Measurements from ENCODE around the gene PITPNM2. TPM values are rescaled to one million over a fixed set of nuclear protein-coding genes. Genes with fewer than 3 reads are reported as not detected.

Gene PITPNM2
- total and polyA plus RNA-seq, 2 of the 8 experiments (the other 6 are each of a cell fraction or from before 2014, with no cell fraction given): 0.59 to 3.4 TPM

- H3K4me1 ChIP-seq (replicated peaks in 1 of 4; ENCODE audit: control insufficient read depth in 3 of 4, insufficient read depth in 4 of 4, low read length in 3 of 4): peaks cover 4 to 19% (median 9%) of the 10 kb centered on the region in 4 experiments; a peak in 5 of 7 replicates
- 91% methylated on average over 13 of the region's 13 CpGs; no CpG with 5 or more reads in 1 of the 2 experiments for WGBS, 2 experiments (ENCODE audit: extremely low coverage in 1 of 2, insufficient coverage in 1 of 2, insufficient read length in 1 of 2, insufficient replicate concordance in 2 of 2, low coverage in 1 of 2, low lambda C conversion rate in 2 of 2, missing lambda C conversion rate in 1 of 2)
- H4K20me1 ChIP-seq (replicated peaks in 1 of 2; ENCODE audit: control insufficient read depth in 1 of 2, insufficient read depth in 2 of 2, low read length in 2 of 2): no peaks in the 10 kb centered on the region
- FAIRE-seq (no peak), DNase-seq (ENCODE audit: low read depth in 1 of 2, low spot score in 2 of 2) (no peak)
- CTCF ChIA-PET (ENCODE audit: partially characterized antibody): interaction anchor here (0.6 to 1.8 kb wide), 6 partner anchors 20 to 130 kb away, joined by 3 to 5 read pairs (median 4); no protein-coding TSS in a partner anchor
- H3K56ac ChIP-seq (replicated peaks; ENCODE audit: insufficient read length, low read depth, low read length): no peak overlapping the region
- no peak overlapping the region for H3K4me3 ChIP-seq (ENCODE audit: extremely low read depth in 1 of 4, insufficient read depth in 2 of 4, low read depth in 3 of 4, low read length in 4 of 4)
- no peaks in the 10 kb centered on the region for H3K23me2 ChIP-seq (ENCODE audit: low read depth, low read length)
- H4K91ac ChIP-seq (replicated peaks; ENCODE audit: insufficient read length, low read length): no peak overlapping the region
- H3K36me3 ChIP-seq (ENCODE audit: control insufficient read depth in 2 of 4, insufficient read depth in 4 of 4, low read length in 3 of 4): no peaks in the 10 kb centered on the region
- no peak overlapping the region for H4K8ac ChIP-seq (ENCODE audit: extremely low read depth, insufficient read depth, low read length)
- H3K18ac ChIP-seq (ENCODE audit: extremely low read depth, low read length): peak overlapping the region; percentile 38; the same call in 1 of the 2 replicates
- no peak overlapping the region for H3K27ac ChIP-seq (ENCODE audit: low read depth, low read length)
- H2BK5ac ChIP-seq (ENCODE audit: low read depth, low read length): peak overlapping the region; percentile 88; the same call in 1 of the 2 replicates
- POLR2A ChIA-PET (ENCODE audit: partially characterized antibody): interaction anchor here (1.2 kb wide), 1 partner anchor 10 kb away, joined by 5 read pairs; no protein-coding TSS in a partner anchor
- no peak overlapping the region for H3K4me2 ChIP-seq (ENCODE audit: insufficient read depth in 1 of 2, low read depth in 2 of 2, low read length in 2 of 2)
- no peaks in the 10 kb centered on the region for H3K79me2 ChIP-seq (ENCODE audit: control insufficient read depth in 1 of 2, insufficient read depth in 2 of 2, low read length in 2 of 2)
- no peaks in the 10 kb centered on the region; a peak in 1 of 7 replicates for H3K27me3 ChIP-seq (replicated peaks in 1 of 4; ENCODE audit: control insufficient read depth in 3 of 4, extremely low read depth in 1 of 4, insufficient read depth in 3 of 4, low read length in 3 of 4)
- no peak overlapping the region for H3K9ac ChIP-seq (replicated peaks in 1 of 4; ENCODE audit: extremely low read depth in 1 of 4, low read depth in 3 of 4, low read length in 3 of 4)
- H3K79me1 ChIP-seq (ENCODE audit: low read depth, low read length): no peaks in the 10 kb centered on the region
- H2BK12ac ChIP-seq (ENCODE audit: low read depth, low read length): peak overlapping the region; percentile 71; the same call in 1 of the 2 replicates
- no peak overlapping the region for H2BK15ac ChIP-seq (ENCODE audit: low read length)
- H3K23ac ChIP-seq (ENCODE audit: insufficient read length): no peak overlapping the region
- H2AK5ac ChIP-seq (ENCODE audit: low read depth, low read length): peak overlapping the region; percentile 45; the same call in 1 of the 2 replicates
- H3K9me3 ChIP-seq (ENCODE audit: insufficient read depth in 2 of 2, low read depth in 1 of 2, low read length in 1 of 2): no peaks in the 10 kb centered on the region
- no peak overlapping the region for H3K14ac ChIP-seq (ENCODE audit: insufficient read length)
- no peak overlapping the region for H2BK120ac ChIP-seq (replicated peaks; ENCODE audit: low read depth, low read length)
- H2BK20ac ChIP-seq (ENCODE audit: low read length): no peak overlapping the region; the same call in 1 of the 2 replicates
- no peak overlapping the region for H4K5ac ChIP-seq (ENCODE audit: insufficient read length, low read depth, low read length)
- no peak overlapping the region for H3K4ac ChIP-seq (replicated peaks; ENCODE audit: insufficient read length, low read depth, low read length)
- H2AFZ ChIP-seq (ENCODE audit: low read length): no peak overlapping the region
- no peak for TF ChIP-seq CHD1 (IDR thresholded peaks at IDR 0.05; ENCODE audit: low read depth, low read length)
- TF ChIP-seq, protein P1, sequence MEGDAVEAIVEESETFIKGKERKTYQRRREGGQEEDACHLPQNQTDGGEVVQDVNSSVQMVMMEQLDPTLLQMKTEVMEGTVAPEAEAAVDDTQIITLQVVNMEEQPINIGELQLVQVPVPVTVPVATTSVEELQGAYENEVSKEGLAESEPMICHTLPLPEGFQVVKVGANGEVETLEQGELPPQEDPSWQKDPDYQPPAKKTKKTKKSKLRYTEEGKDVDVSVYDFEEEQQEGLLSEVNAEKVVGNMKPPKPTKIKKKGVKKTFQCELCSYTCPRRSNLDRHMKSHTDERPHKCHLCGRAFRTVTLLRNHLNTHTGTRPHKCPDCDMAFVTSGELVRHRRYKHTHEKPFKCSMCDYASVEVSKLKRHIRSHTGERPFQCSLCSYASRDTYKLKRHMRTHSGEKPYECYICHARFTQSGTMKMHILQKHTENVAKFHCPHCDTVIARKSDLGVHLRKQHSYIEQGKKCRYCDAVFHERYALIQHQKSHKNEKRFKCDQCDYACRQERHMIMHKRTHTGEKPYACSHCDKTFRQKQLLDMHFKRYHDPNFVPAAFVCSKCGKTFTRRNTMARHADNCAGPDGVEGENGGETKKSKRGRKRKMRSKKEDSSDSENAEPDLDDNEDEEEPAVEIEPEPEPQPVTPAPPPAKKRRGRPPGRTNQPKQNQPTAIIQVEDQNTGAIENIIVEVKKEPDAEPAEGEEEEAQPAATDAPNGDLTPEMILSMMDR (IDR thresholded peaks at IDR 0.05; ENCODE audit: control extremely low read depth in 1 of 3, insufficient read depth in 1 of 3, low read depth in 1 of 3, low read length in 3 of 3): no peak
- TF ChIP-seq TAF1 (IDR thresholded peaks at IDR 0.05; ENCODE audit: low read depth, low read length): no peak
- no peak for TF ChIP-seq KDM4A (IDR thresholded peaks at IDR 0.05; ENCODE audit: low read depth, low read length, severe bottlenecking)
- no peak for TF ChIP-seq CTBP2 (IDR thresholded peaks at IDR 0.05; ENCODE audit: borderline replicate concordance, insufficient read depth, insufficient read length, low read length)
- TF ChIP-seq CREB1 (IDR thresholded peaks at IDR 0.05): no peak
- no peak for TF ChIP-seq POLR2AphosphoS5 (IDR thresholded peaks at IDR 0.05; ENCODE audit: low read depth, low read length)
- TF ChIP-seq SRF (IDR thresholded peaks at IDR 0.05; ENCODE audit: low read depth, low read length): no peak
- no peak for TF ChIP-seq RFX5 (IDR thresholded peaks at IDR 0.05; ENCODE audit: borderline replicate concordance, low read depth, low read length)
- no peak for TF ChIP-seq SP2 (IDR thresholded peaks at IDR 0.05; ENCODE audit: low read length)
Observed at GRCh38 chr12:123107926-123108681, 42.8 kb downstream of the PITPNM2 start.

Data from H1 (cell line).